Ishikawa (cell line): Measurements from ENCODE around the gene MAP1A.

Experiments
- CEBPB ChIP-seq: IDR thresholded peaks from 2 replicates; pipeline ENCODE4 v1.6.1; 2012
- CREB1 ChIP-seq: IDR thresholded peaks from 2 replicates; pipeline ENCODE4 v1.6.1; 2012; ENCODE audit warnings: low read depth
- EGR1 ChIP-seq: IDR thresholded peaks from 2 replicates; pipeline ENCODE4 v1.6.1; 2012
- EP300 ChIP-seq: IDR thresholded peaks from 2 replicates; pipeline ENCODE4 v1.6.1; 2012; ENCODE audit warnings: borderline replicate concordance
- FOXM1 ChIP-seq: IDR thresholded peaks from 2 replicates; pipeline ENCODE4 v1.6.1; 2012; ENCODE audit warnings: low read depth, borderline replicate concordance
- NFIC ChIP-seq: IDR thresholded peaks from 2 replicates; pipeline ENCODE4 v1.6.1; 2012
- RAD21 ChIP-seq: IDR thresholded peaks from 2 replicates; pipeline ENCODE4 v1.6.1; 2012; ENCODE audit warnings: low read depth
- REST ChIP-seq: IDR thresholded peaks from 2 replicates; pipeline ENCODE4 v1.6.1; 2012; ENCODE audit warnings: low read depth, mild to moderate bottlenecking
- TAF1 ChIP-seq: IDR thresholded peaks from 2 replicates; pipeline ENCODE4 v1.6.1; 2012; ENCODE audit warnings: low read depth, mild to moderate bottlenecking
- TCF12 ChIP-seq: IDR thresholded peaks from 2 replicates; pipeline ENCODE4 v1.6.1; 2012; ENCODE audit warnings: low read depth
- TEAD4 ChIP-seq: IDR thresholded peaks from 2 replicates; pipeline ENCODE4 v1.6.1; 2012
- USF1 ChIP-seq: IDR thresholded peaks from 2 replicates; pipeline ENCODE4 v1.6.1; 2012
- YY1 ChIP-seq: IDR thresholded peaks from 2 replicates; pipeline ENCODE4 v1.6.1; 2012; ENCODE audit warnings: low read depth
- ZBTB7A ChIP-seq: IDR thresholded peaks from 2 replicates; pipeline ENCODE4 v1.6.1; 2012; ENCODE audit warnings: low read depth
- TF ChIP-seq, protein P1 (sequence below): IDR thresholded peaks from 2 replicates; pipeline ENCODE4 v1.6.1; 2012

The MAP1A gene

GRCh38 chr15:43529587-43530345 is 12.4 kb downstream of the MAP1A start:
- TF ChIP-seq REST (no peak), TCF12 (no peak), ZBTB7A (no peak), RAD21 (no peak), EGR1 (no peak), YY1 (no peak), EP300 (no peak), FOXM1 (no peak), USF1 (no peak), TAF1 (no peak), NFIC (no peak), CREB1 (no peak), CEBPB (no peak)
- TF ChIP-seq, protein P1, sequence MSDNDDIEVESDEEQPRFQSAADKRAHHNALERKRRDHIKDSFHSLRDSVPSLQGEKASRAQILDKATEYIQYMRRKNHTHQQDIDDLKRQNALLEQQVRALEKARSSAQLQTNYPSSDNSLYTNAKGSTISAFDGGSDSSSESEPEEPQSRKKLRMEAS, result no peak

DNA sequence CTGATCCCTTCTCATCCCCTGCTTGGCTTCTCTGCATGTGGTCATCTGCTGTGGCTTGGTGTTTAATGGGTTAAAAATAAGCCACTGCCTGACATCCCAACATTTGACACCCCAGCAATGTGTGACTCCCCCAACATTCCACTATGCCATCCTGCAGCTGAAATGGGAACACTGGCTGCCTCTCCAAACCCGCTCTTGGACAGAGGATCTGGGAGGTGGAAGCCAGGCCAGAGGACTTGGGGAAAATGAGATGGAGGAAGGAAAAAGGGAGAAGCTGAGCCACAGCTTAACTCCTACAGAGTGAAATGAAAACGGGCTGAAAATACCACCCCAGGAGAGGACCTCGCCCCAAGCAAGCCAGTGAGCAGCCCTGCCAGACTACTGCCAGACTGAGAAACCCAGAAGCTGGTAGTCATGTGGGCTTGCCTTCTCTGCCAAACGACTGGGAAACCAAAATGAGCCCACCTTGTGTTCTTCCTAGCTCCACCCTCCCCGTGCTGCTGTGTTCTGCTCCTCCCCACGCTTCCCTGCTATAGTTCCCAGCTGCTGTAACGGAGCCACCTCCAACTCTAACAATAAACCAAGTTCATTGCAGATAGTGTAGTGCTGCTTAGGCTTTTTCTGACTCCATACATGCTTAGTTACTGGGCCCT is 13.7 kb downstream of the MAP1A start:
- TF ChIP-seq TEAD4, result no peak
- no peak for TF ChIP-seq FOXM1
- no peak for TF ChIP-seq EP300
- TF ChIP-seq YY1, result no peak
- no peak for TF ChIP-seq TAF1
- no peak for TF ChIP-seq RAD21
- TF ChIP-seq NFIC, result no peak
- no peak for TF ChIP-seq REST
- no peak for TF ChIP-seq ZBTB7A
- TF ChIP-seq USF1, result no peak

- TF ChIP-seq TEAD4 (no peak), REST (no peak), YY1 (0 out of 2 replicates have a peak, but pooled peaks have one; percentile 48), TCF12 (peak; percentile 54; the same call in 1 of the 2 replicates), EP300 (peak; percentile 48; the same call in 1 of the 2 replicates), CEBPB (no peak), RAD21 (no peak), CREB1 (no peak), FOXM1 (no peak), TAF1 (no peak), EGR1 (no peak), USF1 (no peak), NFIC (peak; percentile 68), ZBTB7A (0 out of 2 replicates have a peak, but pooled peaks have one; percentile 49)
- TF ChIP-seq, protein P1, result no peak
Measured at GRCh38 chr15:43534897-43535296, 17.5 kb downstream of the MAP1A start.
